WTC11 (cell line): Measurements from ENCODE around the gene SHOC1. TPM values are rescaled to one million over a fixed set of nuclear protein-coding genes. Genes with fewer than 3 reads are reported as not detected.
"Not testable (repeated sequence)": the region's sequence is repeated elsewhere in the genome, so short reads cannot be mapped to it uniquely, and the experiment has no call there.

Experiments used
- ATAC-seq: fragments of 200-7000 bp; cut with Tn5 transposase; 2 replicates; pipeline ENCODE4 v1.10.0; 2021; ENCODE audit warnings: mild to moderate bottlenecking, moderate library complexity
- CTCF ChIA-PET: fragments of 300-600 bp; sonication (Branson Sonifier 250); formaldehyde crosslinking; loops from one replicate; lab custom pipeline; 2021; ENCODE audit warnings: antibody characterized with exemption; lab: Charles Lee
- POLR2A ChIA-PET: fragments of 350-600 bp; sonication (Branson Sonifier 250); formaldehyde crosslinking; loops from one replicate; lab custom pipeline; 2021; ENCODE audit warnings: antibody characterized with exemption; lab: Charles Lee
- DNase-seq: peaks from one replicate; pipeline ENCODE4 v3.0.0; 2021; ENCODE audit warnings: low spot score
- H3K27ac Mint-ChIP-seq: 2 replicates; pipeline ENCODE4 v1.8.0; 2021; ENCODE audit warnings: mixed read lengths
- H3K27me3 Mint-ChIP-seq: 2 replicates; pipeline ENCODE4 v1.8.0; 2021; ENCODE audit warnings: low read depth, mild to moderate bottlenecking, moderate library complexity, mixed read lengths
- H3K36me3 Mint-ChIP-seq: 2 replicates; pipeline ENCODE4 v1.8.0; 2021; ENCODE audit warnings: mixed read lengths
- H3K4me1 Mint-ChIP-seq: 2 replicates; pipeline ENCODE4 v1.8.0; 2022; ENCODE audit warnings: mixed read lengths
- H3K4me3 Mint-ChIP-seq: 2 replicates; pipeline ENCODE4 v1.8.0; 2021; ENCODE audit warnings: mild to moderate bottlenecking, moderate library complexity, mixed read lengths
- H3K9me3 Mint-ChIP-seq: 2 replicates; pipeline ENCODE4 v1.8.0; 2021; ENCODE audit warnings: mixed read lengths
- CREM ChIP-seq: sonication (generic); formaldehyde crosslinking; IDR thresholded peaks from 2 replicates; pipeline ENCODE4 v1.8.1; 2022; ENCODE audit warnings: mild to moderate bottlenecking, missing genetic modification reagents, moderate library complexity
- ELF4 ChIP-seq: sonication (generic); formaldehyde crosslinking; IDR thresholded peaks from 2 replicates; pipeline ENCODE4 v1.8.1; 2022; ENCODE audit warnings: low read depth, mild to moderate bottlenecking, moderate library complexity, missing genetic modification reagents
- ETV6 ChIP-seq: sonication (generic); formaldehyde crosslinking; IDR thresholded peaks from 2 replicates; pipeline ENCODE4 v1.8.1; 2022; ENCODE audit warnings: mild to moderate bottlenecking, missing genetic modification reagents
- FOXP1 ChIP-seq: sonication (generic); formaldehyde crosslinking; IDR thresholded peaks from 2 replicates; pipeline ENCODE4 v1.8.0; 2022; ENCODE audit warnings: missing genetic modification reagents, mild to moderate bottlenecking, moderate library complexity, borderline replicate concordance
- GRHL2 ChIP-seq: fragments of 250-450 bp; sonication (Bioruptor Pico); IDR thresholded peaks from 2 replicates; pipeline ENCODE4 v1.8.0; 2022; ENCODE audit warnings: mild to moderate bottlenecking, moderate library complexity; ENCODE audit not compliant: insufficient replicate concordance, severe bottlenecking
- JUN ChIP-seq: sonication (generic); formaldehyde crosslinking; IDR thresholded peaks from 2 replicates; pipeline ENCODE4 v1.8.0; 2023; ENCODE audit warnings: mild to moderate bottlenecking, missing genetic modification reagents
- MXD4 ChIP-seq: fragments of 250-450 bp; sonication (Bioruptor Pico); IDR thresholded peaks from 2 replicates; pipeline ENCODE4 v1.8.0; 2021; ENCODE audit warnings: mild to moderate bottlenecking, moderate library complexity, borderline replicate concordance
- NR3C1 ChIP-seq: sonication (generic); formaldehyde crosslinking; conservative IDR thresholded peaks from 2 replicates; pipeline ENCODE4 v1.8.1; 2023; ENCODE audit warnings: low read depth, mild to moderate bottlenecking, missing genetic modification reagents
- PRRX2 ChIP-seq: fragments of 250-450 bp; sonication (Bioruptor Pico); IDR thresholded peaks from 2 replicates; pipeline ENCODE4 v1.8.0; 2021; ENCODE audit warnings: mild to moderate bottlenecking
- RORB ChIP-seq: fragments of 250-450 bp; sonication (Bioruptor Pico); IDR thresholded peaks from 2 replicates; pipeline ENCODE4 v1.9.0; 2021; ENCODE audit warnings: mild to moderate bottlenecking
- ZNF121 ChIP-seq: sonication (generic); formaldehyde crosslinking; IDR thresholded peaks from 2 replicates; pipeline ENCODE4 v1.8.0; 2023; ENCODE audit warnings: missing genetic modification reagents
- ZNF138 ChIP-seq: sonication (generic); formaldehyde crosslinking; conservative IDR thresholded peaks from 2 replicates; pipeline ENCODE4 v1.8.1; 2022; ENCODE audit warnings: mild to moderate bottlenecking, moderate library complexity, missing genetic modification reagents
- ZNF263 ChIP-seq: sonication (generic); formaldehyde crosslinking; IDR thresholded peaks from 2 replicates; pipeline ENCODE4 v1.8.1; 2022; ENCODE audit warnings: low read depth, mild to moderate bottlenecking, moderate library complexity, missing genetic modification reagents
- total RNA-seq: library from RNA; stranded (reverse); gene quantifications from 3 replicates; pipeline ENCODE4 v1.2.3, GENCODE V29; 2021
- TF ChIP-seq, protein P1 (sequence below): sonication (generic); formaldehyde crosslinking; IDR thresholded peaks from 2 replicates; pipeline ENCODE4 v1.8.0; 2023; ENCODE audit warnings: mild to moderate bottlenecking, missing genetic modification reagents
- TF ChIP-seq, protein P2 (sequence below): sonication (generic); formaldehyde crosslinking; conservative IDR thresholded peaks from 2 replicates; pipeline ENCODE4 v1.8.1; 2022; ENCODE audit warnings: mild to moderate bottlenecking, missing genetic modification reagents
- TF ChIP-seq, protein P3 (sequence below): sonication (generic); formaldehyde crosslinking; IDR thresholded peaks from 2 replicates; pipeline ENCODE4 v1.8.1; 2022; ENCODE audit warnings: low read depth, missing genetic modification reagents, borderline replicate concordance
- TF ChIP-seq, protein P4 (sequence below): fragments of 200-600 bp; IDR thresholded peaks from 2 replicates; pipeline ENCODE4 v1.8.0; 2022; ENCODE audit warnings: antibody characterized with exemption
- TF ChIP-seq, protein P5 (sequence below): sonication (generic); formaldehyde crosslinking; IDR thresholded peaks from 2 replicates; pipeline ENCODE4 v1.8.0; 2022; ENCODE audit warnings: mild to moderate bottlenecking, missing genetic modification reagents
- TF ChIP-seq, protein P6 (sequence below): sonication (generic); formaldehyde crosslinking; IDR thresholded peaks from 2 replicates; pipeline ENCODE4 v1.8.0; 2022; ENCODE audit warnings: mild to moderate bottlenecking, missing genetic modification reagents
- TF ChIP-seq, protein P7 (sequence below): sonication (generic); formaldehyde crosslinking; IDR thresholded peaks from 2 replicates; pipeline ENCODE4 v1.8.1; 2023; ENCODE audit warnings: mild to moderate bottlenecking, missing genetic modification reagents

SHOC1 gene
- total RNA-seq, 1 experiment from 2014 or later = not detected

DNA sequence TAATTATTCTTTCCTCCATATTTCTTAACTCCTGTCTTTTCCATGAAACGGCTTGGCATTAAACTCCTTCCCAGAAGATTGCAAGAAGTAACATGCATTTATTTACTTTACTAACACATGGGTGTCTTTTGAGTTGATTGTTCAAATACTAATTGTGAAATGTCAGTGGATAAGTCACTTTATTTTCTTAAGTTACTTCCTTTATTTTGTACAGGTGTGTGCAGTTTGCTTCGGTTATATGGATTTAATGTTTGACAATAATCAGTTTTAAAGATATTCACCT, 761 bp upstream of the SHOC1 start:
- H3K36me3 Mint-ChIP-seq = 0 out of 2 replicates have a peak, but pooled peaks cover 3% of the 10 kb centered on the region
- CTCF ChIA-PET = interaction anchor here (0.6 kb wide), 1 partner anchor 160 kb away, joined by 4 read pairs; no protein-coding TSS in a partner anchor

DNA sequence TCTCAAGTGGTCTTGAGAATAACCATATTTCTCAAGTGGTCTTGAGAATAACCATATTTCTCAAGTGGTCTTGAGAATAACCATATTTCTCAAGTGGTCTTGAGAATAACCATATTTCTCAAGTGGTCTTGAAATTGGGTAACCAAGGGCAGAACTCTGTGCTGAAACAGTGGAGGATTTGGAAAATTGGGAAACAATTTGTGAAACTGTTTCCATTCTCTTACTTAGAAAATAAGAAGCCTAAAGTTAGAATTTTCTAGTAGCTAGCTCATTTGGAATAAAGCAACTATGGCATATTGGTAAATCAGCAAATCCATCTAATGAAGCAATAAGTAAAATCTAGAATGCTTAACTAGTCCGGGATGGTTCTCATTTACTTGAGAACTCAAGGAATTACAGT, 2.9 kb downstream of the SHOC1 start:
- H3K4me1 Mint-ChIP-seq, CTCF ChIA-PET, DNase-seq, ATAC-seq, H3K4me3 Mint-ChIP-seq, POLR2A ChIA-PET, H3K27me3 Mint-ChIP-seq, H3K27ac Mint-ChIP-seq, H3K9me3 Mint-ChIP-seq, H3K36me3 Mint-ChIP-seq: not testable (repeated sequence)

More for the DNA sequence above, 761 bp upstream of the SHOC1 start:
- POLR2A ChIA-PET = no interaction called here
- DNase-seq (no peak), ATAC-seq (no peak)
- Mint-ChIP-seq H3K27ac (no peak overlapping the region), H3K4me3 (no peak overlapping the region), H3K9me3 (no peaks in the 10 kb centered on the region), H3K4me1 (no peaks in the 10 kb centered on the region), H3K27me3 (no peaks in the 10 kb centered on the region)
- no peak for TF ChIP-seq MXD4 (CRISPR knock-in tag)
- TF ChIP-seq, protein P1, sequence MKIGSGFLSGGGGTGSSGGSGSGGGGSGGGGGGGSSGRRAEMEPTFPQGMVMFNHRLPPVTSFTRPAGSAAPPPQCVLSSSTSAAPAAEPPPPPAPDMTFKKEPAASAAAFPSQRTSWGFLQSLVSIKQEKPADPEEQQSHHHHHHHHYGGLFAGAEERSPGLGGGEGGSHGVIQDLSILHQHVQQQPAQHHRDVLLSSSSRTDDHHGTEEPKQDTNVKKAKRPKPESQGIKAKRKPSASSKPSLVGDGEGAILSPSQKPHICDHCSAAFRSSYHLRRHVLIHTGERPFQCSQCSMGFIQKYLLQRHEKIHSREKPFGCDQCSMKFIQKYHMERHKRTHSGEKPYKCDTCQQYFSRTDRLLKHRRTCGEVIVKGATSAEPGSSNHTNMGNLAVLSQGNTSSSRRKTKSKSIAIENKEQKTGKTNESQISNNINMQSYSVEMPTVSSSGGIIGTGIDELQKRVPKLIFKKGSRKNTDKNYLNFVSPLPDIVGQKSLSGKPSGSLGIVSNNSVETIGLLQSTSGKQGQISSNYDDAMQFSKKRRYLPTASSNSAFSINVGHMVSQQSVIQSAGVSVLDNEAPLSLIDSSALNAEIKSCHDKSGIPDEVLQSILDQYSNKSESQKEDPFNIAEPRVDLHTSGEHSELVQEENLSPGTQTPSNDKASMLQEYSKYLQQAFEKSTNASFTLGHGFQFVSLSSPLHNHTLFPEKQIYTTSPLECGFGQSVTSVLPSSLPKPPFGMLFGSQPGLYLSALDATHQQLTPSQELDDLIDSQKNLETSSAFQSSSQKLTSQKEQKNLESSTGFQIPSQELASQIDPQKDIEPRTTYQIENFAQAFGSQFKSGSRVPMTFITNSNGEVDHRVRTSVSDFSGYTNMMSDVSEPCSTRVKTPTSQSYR (CRISPR knock-in tag) = no peak
- TF ChIP-seq, protein P2, sequence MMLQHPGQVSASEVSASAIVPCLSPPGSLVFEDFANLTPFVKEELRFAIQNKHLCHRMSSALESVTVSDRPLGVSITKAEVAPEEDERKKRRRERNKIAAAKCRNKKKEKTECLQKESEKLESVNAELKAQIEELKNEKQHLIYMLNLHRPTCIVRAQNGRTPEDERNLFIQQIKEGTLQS = no peak
- no peak for TF ChIP-seq RORB (CRISPR knock-in tag)
- no peak for TF ChIP-seq JUN (CRISPR knock-in tag)
- no peak for TF ChIP-seq GRHL2
- TF ChIP-seq PRRX2 (CRISPR knock-in tag) = no peak
- TF ChIP-seq NR3C1 (CRISPR knock-in tag) = no peak
- TF ChIP-seq ZNF263 (CRISPR knock-in tag) = no peak
- TF ChIP-seq, protein P3, sequence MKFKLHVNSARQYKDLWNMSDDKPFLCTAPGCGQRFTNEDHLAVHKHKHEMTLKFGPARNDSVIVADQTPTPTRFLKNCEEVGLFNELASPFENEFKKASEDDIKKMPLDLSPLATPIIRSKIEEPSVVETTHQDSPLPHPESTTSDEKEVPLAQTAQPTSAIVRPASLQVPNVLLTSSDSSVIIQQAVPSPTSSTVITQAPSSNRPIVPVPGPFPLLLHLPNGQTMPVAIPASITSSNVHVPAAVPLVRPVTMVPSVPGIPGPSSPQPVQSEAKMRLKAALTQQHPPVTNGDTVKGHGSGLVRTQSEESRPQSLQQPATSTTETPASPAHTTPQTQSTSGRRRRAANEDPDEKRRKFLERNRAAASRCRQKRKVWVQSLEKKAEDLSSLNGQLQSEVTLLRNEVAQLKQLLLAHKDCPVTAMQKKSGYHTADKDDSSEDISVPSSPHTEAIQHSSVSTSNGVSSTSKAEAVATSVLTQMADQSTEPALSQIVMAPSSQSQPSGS = no peak
- TF ChIP-seq, protein P4, sequence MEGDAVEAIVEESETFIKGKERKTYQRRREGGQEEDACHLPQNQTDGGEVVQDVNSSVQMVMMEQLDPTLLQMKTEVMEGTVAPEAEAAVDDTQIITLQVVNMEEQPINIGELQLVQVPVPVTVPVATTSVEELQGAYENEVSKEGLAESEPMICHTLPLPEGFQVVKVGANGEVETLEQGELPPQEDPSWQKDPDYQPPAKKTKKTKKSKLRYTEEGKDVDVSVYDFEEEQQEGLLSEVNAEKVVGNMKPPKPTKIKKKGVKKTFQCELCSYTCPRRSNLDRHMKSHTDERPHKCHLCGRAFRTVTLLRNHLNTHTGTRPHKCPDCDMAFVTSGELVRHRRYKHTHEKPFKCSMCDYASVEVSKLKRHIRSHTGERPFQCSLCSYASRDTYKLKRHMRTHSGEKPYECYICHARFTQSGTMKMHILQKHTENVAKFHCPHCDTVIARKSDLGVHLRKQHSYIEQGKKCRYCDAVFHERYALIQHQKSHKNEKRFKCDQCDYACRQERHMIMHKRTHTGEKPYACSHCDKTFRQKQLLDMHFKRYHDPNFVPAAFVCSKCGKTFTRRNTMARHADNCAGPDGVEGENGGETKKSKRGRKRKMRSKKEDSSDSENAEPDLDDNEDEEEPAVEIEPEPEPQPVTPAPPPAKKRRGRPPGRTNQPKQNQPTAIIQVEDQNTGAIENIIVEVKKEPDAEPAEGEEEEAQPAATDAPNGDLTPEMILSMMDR = no peak

DNA sequence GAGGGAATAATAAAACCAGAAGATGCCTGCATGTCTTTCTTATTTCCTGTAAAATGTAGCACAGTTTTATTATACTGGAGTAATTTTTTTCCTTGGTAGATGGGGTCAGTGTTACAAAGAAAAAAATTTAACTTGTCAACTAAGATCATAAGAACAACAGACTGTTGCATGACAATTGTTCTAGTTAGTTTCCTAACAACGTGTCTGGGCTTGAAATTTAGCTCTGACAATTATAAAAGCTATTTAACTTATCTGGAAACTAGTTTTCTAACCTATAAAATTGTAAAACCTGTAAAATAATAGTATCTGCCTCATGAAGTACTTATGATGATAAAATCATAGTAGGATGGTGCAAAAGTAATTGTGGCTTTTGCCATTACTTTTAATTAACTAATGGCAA, 4.9 kb downstream of the SHOC1 start:
- no peaks in the 10 kb centered on the region for H3K27me3 Mint-ChIP-seq
- ChIA-PET CTCF (no interaction called here), POLR2A (no interaction called here)
- H3K36me3 Mint-ChIP-seq = peaks cover 7% of the 10 kb centered on the region; the same call in 1 of the 2 replicates
- 0 out of 2 replicates have a peak, but pooled peaks cover 4% of the 10 kb centered on the region for H3K4me1 Mint-ChIP-seq
- H3K4me3 Mint-ChIP-seq = no peak overlapping the region
- no peak for ATAC-seq
- no peak for DNase-seq
- H3K27ac Mint-ChIP-seq = no peak overlapping the region
- peaks cover 13% of the 10 kb centered on the region for H3K9me3 Mint-ChIP-seq
- TF ChIP-seq, protein P5, sequence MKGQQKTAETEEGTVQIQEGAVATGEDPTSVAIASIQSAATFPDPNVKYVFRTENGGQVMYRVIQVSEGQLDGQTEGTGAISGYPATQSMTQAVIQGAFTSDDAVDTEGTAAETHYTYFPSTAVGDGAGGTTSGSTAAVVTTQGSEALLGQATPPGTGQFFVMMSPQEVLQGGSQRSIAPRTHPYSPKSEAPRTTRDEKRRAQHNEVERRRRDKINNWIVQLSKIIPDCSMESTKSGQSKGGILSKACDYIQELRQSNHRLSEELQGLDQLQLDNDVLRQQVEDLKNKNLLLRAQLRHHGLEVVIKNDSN = no peak
- TF ChIP-seq ZNF263 (CRISPR knock-in tag) (no peak), ZNF138 (CRISPR knock-in tag) (no peak), ETV6 (CRISPR knock-in tag) (no peak), ZNF121 (CRISPR knock-in tag) (no peak), ELF4 (CRISPR knock-in tag) (no peak), FOXP1 (CRISPR knock-in tag) (no peak), CREM (no peak)
- TF ChIP-seq, protein P6, sequence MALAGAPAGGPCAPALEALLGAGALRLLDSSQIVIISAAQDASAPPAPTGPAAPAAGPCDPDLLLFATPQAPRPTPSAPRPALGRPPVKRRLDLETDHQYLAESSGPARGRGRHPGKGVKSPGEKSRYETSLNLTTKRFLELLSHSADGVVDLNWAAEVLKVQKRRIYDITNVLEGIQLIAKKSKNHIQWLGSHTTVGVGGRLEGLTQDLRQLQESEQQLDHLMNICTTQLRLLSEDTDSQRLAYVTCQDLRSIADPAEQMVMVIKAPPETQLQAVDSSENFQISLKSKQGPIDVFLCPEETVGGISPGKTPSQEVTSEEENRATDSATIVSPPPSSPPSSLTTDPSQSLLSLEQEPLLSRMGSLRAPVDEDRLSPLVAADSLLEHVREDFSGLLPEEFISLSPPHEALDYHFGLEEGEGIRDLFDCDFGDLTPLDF (CRISPR knock-in tag) = no peak
- TF ChIP-seq, protein P1 (CRISPR knock-in tag) = no peak
- TF ChIP-seq, protein P7, sequence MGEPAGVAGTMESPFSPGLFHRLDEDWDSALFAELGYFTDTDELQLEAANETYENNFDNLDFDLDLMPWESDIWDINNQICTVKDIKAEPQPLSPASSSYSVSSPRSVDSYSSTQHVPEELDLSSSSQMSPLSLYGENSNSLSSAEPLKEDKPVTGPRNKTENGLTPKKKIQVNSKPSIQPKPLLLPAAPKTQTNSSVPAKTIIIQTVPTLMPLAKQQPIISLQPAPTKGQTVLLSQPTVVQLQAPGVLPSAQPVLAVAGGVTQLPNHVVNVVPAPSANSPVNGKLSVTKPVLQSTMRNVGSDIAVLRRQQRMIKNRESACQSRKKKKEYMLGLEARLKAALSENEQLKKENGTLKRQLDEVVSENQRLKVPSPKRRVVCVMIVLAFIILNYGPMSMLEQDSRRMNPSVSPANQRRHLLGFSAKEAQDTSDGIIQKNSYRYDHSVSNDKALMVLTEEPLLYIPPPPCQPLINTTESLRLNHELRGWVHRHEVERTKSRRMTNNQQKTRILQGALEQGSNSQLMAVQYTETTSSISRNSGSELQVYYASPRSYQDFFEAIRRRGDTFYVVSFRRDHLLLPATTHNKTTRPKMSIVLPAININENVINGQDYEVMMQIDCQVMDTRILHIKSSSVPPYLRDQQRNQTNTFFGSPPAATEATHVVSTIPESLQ (CRISPR knock-in tag) = no peak
